Endothelial cell of umbilical vein (primary cell): ENCODE measurements around the gene NAV2. TPM values are rescaled to one million over a fixed set of nuclear protein-coding genes. Genes with fewer than 3 reads are reported as not detected.

Experiments used
- BruUV-seq: library from RNA; stranded (reverse); fragments of 400-500 nt; replicated peaks from 2 replicates; lab custom pipeline; 2021; lab: Mats Ljungman, UMichigan
- CTCF ChIA-PET: fragments of 300-600, 350-600 bp; sonication (Branson Sonifier 250); formaldehyde crosslinking; loops from one replicate; lab custom pipeline; 2021; ENCODE audit warnings: antibody characterized with exemption, inconsistent platforms; lab: Charles Lee
- POLR2A ChIA-PET: fragments of 300-600, 350-600 bp; sonication (Branson Sonifier 250); formaldehyde crosslinking; loops from one replicate; lab custom pipeline; 2021; ENCODE audit warnings: antibody characterized with exemption, inconsistent platforms; lab: Charles Lee
- DNase-seq: peaks from one replicate; pipeline ENCODE4 v3.0.0-alpha.2; 2011; ENCODE audit warnings: low read depth, low spot score
- FAIRE-seq: peaks from 2 replicates; lab custom pipeline; 2011; peaks lifted over from hg19 to GRCh38; lab: Jason Lieb, UNC
- H2AFZ ChIP-seq: 2 replicates; pipeline ENCODE4 v1.6.0; 2012; ENCODE audit warnings: low read depth, low read length, control low read depth, inconsistent platforms
- H3K27ac ChIP-seq: 2 replicates; pipeline ENCODE4 v1.5.1; 2011; ENCODE audit warnings: low read depth, mild to moderate bottlenecking, control low read depth, low read length, moderate library complexity; ENCODE audit not compliant: insufficient read depth
- H3K27me3 ChIP-seq, 2 experiments: 2 replicates each; pipeline versions ENCODE4 v1.6.0 to v1.6.1; 2011; ENCODE audit warnings: low read length in 2 of 2, mixed read lengths in 1 of 2; ENCODE audit not compliant: control insufficient read depth in 2 of 2, insufficient read depth in 2 of 2
- H3K36me3 ChIP-seq, 2 experiments: 2 replicates in 1 of 2; 3 replicates in 1 of 2; pipeline ENCODE4 v1.5.1; 2011; ENCODE audit warnings: low read length in 2 of 2, mild to moderate bottlenecking in 1 of 2, moderate library complexity in 1 of 2; ENCODE audit not compliant: control insufficient read depth in 2 of 2, insufficient read depth in 2 of 2; ENCODE audit errors: extremely low read depth in 1 of 2
- H3K4me1 ChIP-seq: 3 replicates; pipeline ENCODE4 v1.5.1; 2011; ENCODE audit warnings: mild to moderate bottlenecking, low read length; ENCODE audit not compliant: control insufficient read depth, insufficient read depth; ENCODE audit errors: extremely low read depth
- H3K4me2 ChIP-seq: 2 replicates; pipeline ENCODE4 v1.6.1; 2011; ENCODE audit warnings: low read length, control low read depth, mixed read lengths; ENCODE audit not compliant: insufficient read depth
- H3K4me3 ChIP-seq, 3 experiments: fragments of 200-600 bp in 1 of 3; sonication (generic), shearing (Covaris generic) in 1 of 3; replicated peaks in 1 of 3; 2 replicates each; pipeline ENCODE4 v1.5.1; 2011 to 2016; ENCODE audit warnings: control low read depth in 3 of 3, low read length in 3 of 3, mild to moderate bottlenecking in 2 of 3, inconsistent platforms in 1 of 3, low read depth in 1 of 3, moderate library complexity in 1 of 3; ENCODE audit not compliant: insufficient read depth in 1 of 3
- H3K79me2 ChIP-seq: 2 replicates; pipeline ENCODE4 v1.6.0; 2012; ENCODE audit warnings: low read length, inconsistent platforms; ENCODE audit not compliant: control insufficient read depth, insufficient read depth
- H3K9ac ChIP-seq: replicated peaks from 2 replicates; pipeline ENCODE3; 2011; ENCODE audit warnings: low read length, control low read depth; ENCODE audit not compliant: insufficient read depth; ENCODE audit errors: extremely low read depth
- H3K9me1 ChIP-seq: replicated peaks from 3 replicates; pipeline ENCODE4 v1.6.0; 2011; ENCODE audit warnings: mild to moderate bottlenecking, low read length; ENCODE audit not compliant: control insufficient read depth, insufficient read depth; ENCODE audit errors: extremely low read depth
- H3K9me3 ChIP-seq: replicated peaks from 2 replicates; pipeline ENCODE4 v1.5.1; 2012; ENCODE audit warnings: low read length, inconsistent platforms; ENCODE audit not compliant: control insufficient read depth, insufficient read depth
- H4K20me1 ChIP-seq: replicated peaks from 2 replicates; pipeline ENCODE3; 2011; ENCODE audit warnings: mild to moderate bottlenecking, low read length; ENCODE audit not compliant: control insufficient read depth, insufficient read depth; ENCODE audit errors: extremely low read depth
- EZH2 ChIP-seq: IDR thresholded peaks from 2 replicates; pipeline ENCODE4 v1.6.1; 2012; ENCODE audit warnings: borderline replicate concordance, low read depth, mild to moderate bottlenecking, moderate library complexity, low read length, inconsistent platforms; ENCODE audit not compliant: severe bottlenecking
- FOS ChIP-seq: IDR thresholded peaks from 2 replicates; pipeline ENCODE4 v1.6.1; 2011; ENCODE audit warnings: mild to moderate bottlenecking, low read length, moderate library complexity, borderline replicate concordance; ENCODE audit not compliant: insufficient read depth
- JUN ChIP-seq: IDR thresholded peaks from 2 replicates; pipeline ENCODE4 v1.6.1; 2011; ENCODE audit warnings: borderline replicate concordance, low read depth; ENCODE audit not compliant: insufficient read length, insufficient read depth
- POLR2AphosphoS5 ChIP-seq: IDR thresholded peaks from 2 replicates; pipeline ENCODE4 v1.6.1; 2012; ENCODE audit warnings: low read depth, mild to moderate bottlenecking, control low read depth, low read length, moderate library complexity; ENCODE audit not compliant: insufficient read depth
- dilution Hi-C: fragments of 300-500 bp; cut with MboI; formaldehyde crosslinking; loops from one replicate; pipeline ENCODE4 v1.15.0; 2019; ENCODE audit warnings: low sequenced_read_pairs; ENCODE audit not compliant: extremely low pct_ligation_motif_present
- intact Hi-C: fragments of 100-400 bp; cut with micrococcal nuclease; formaldehyde crosslinking; loops from one replicate; pipeline ENCODE4 v1.10.0; 2022
- polyA plus RNA-seq, 4 experiments: library from polyadenylated mRNA; depleted of rRNA in 3 of 4; stranded (reverse) in 3 of 4; unstranded in 1 of 4; fragments of >200 nt; gene quantifications; 2 replicates each; pipeline versions ENCODE4 v1.2.1 to v1.2.3, GENCODE V29; 2011 to 2012; ENCODE audit warnings: missing spikeins in 1 of 4
- total RNA-seq: library from RNA; stranded (reverse); gene quantifications from 2 replicates; pipeline ENCODE4 v1.2.3, GENCODE V29; 2021
- TF ChIP-seq, protein P1 (sequence below), 2 donors: IDR thresholded peaks; 1 replicate in 1 of 2; 2 replicates in 1 of 2; pipeline ENCODE4 v1.5.1; 2011; ENCODE audit warnings: low read length in 2 of 2, mild to moderate bottlenecking in 2 of 2, moderate library complexity in 2 of 2, control low read depth in 1 of 2, inconsistent platforms in 1 of 2, low read depth in 1 of 2; ENCODE audit not compliant: insufficient read depth in 1 of 2; ENCODE audit errors: extremely low read depth in 1 of 2
- TF ChIP-seq, protein P2 (sequence below): IDR thresholded peaks from 2 replicates; pipeline ENCODE4 v1.6.1; 2011; ENCODE audit not compliant: insufficient read depth, insufficient read length

Gene NAV2
- total and polyA plus RNA-seq, 2 donors (not counting 3 experiments of a cell fraction or from before 2014, with no cell fraction given) = 10.9 to 68.0 TPM

DNA sequence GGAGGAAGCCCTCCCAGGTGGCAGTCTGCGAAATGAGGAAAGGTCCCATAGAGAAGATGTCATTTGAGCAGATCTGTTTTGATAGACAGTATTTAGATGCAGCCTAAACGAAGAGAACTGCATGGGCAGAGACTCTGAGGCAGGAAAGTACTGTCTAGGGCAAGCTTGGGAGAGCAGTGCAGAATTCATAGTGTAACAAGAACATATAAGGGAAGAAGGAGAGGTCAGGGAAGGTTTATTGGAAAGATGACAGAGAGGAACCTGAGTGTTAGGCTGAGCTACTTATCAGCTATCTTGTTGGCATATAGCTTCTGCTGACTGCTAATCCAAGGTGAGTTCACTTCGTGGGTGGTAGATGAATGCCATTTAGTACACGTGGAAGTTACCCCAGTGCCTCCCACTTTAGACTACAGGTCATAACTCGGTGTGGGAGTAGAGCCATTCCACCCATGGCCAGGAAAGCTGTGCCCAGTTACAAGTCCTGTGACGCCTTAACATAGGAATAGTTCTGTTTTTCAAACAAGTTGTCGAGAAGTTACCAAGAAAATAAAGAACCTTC, 348.1 kb downstream of the NAV2 start:
- BruUV-seq = no TSS peak
- Histone ChIP-seq H3K4me3 (no peak overlapping the region), H3K9me1 (no peaks in the 10 kb centered on the region), H3K4me2 (no peak overlapping the region), H3K9me3 (no peaks in the 10 kb centered on the region), H3K9ac (no peak overlapping the region), H2AFZ (no peak overlapping the region), H4K20me1 (no peaks in the 10 kb centered on the region), H3K27ac (no peak overlapping the region), H3K36me3 (peaks cover 4 to 18% of the 10 kb centered on the region in 2 experiments), H3K27me3 (no peaks in the 10 kb centered on the region), H3K79me2 (no peaks in the 10 kb centered on the region), H3K4me1 (no peaks in the 10 kb centered on the region)
- ChIA-PET POLR2A (interaction anchor here (0.6 kb wide), 1 partner anchor 130 kb away, joined by 4 read pairs; no protein-coding TSS in a partner anchor), CTCF (no interaction called here)
- TF ChIP-seq, protein P1, sequence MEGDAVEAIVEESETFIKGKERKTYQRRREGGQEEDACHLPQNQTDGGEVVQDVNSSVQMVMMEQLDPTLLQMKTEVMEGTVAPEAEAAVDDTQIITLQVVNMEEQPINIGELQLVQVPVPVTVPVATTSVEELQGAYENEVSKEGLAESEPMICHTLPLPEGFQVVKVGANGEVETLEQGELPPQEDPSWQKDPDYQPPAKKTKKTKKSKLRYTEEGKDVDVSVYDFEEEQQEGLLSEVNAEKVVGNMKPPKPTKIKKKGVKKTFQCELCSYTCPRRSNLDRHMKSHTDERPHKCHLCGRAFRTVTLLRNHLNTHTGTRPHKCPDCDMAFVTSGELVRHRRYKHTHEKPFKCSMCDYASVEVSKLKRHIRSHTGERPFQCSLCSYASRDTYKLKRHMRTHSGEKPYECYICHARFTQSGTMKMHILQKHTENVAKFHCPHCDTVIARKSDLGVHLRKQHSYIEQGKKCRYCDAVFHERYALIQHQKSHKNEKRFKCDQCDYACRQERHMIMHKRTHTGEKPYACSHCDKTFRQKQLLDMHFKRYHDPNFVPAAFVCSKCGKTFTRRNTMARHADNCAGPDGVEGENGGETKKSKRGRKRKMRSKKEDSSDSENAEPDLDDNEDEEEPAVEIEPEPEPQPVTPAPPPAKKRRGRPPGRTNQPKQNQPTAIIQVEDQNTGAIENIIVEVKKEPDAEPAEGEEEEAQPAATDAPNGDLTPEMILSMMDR (IDR thresholded peaks at IDR 0.05; ENCODE audit: extremely low read depth in 1 of 2, insufficient read depth in 1 of 2, low read depth in 1 of 2, low read length in 2 of 2) = no peak
- TF ChIP-seq JUN (no peak), FOS (no peak), POLR2AphosphoS5 (no peak), EZH2 (no peak)
- TF ChIP-seq, protein P2, sequence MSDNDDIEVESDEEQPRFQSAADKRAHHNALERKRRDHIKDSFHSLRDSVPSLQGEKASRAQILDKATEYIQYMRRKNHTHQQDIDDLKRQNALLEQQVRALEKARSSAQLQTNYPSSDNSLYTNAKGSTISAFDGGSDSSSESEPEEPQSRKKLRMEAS = no peak
- dilution Hi-C loops = no loop called here
- intact Hi-C loops = no loop called here
- DNase-seq = no peak
- no peak for FAIRE-seq
